Globus pallidus (tissue), 1 donor: ENCODE data around the gene SQSTM1.
"Not testable (repeated sequence)": the region's sequence is repeated elsewhere in the genome, so short reads cannot be mapped to it uniquely, and the experiment has no call there.

Experiments
- DNase-seq: peaks from one replicate; pipeline ENCODE4 v3.0.0-alpha.2; 2015; ENCODE audit warnings: low spot score

SQSTM1 gene

GRCh38 chr5:179820483-179821297 is at the start of gene SQSTM1:
Gene SQSTM1, plus strand, starts transcription at chr5:179820905. Its CDS starts 32 bp downstream, at chr5:179820937.
- DNase-seq = peak; percentile 85

- DNase-seq = no peak
These were observed 49.3 kb upstream of the SQSTM1 start for GRCh38 chr5:179771311-179771895.

GRCh38 chr5:179772351-179772750 is 48.4 kb upstream of the SQSTM1 start:
- no peak for DNase-seq

GRCh38 chr5:179773686-179774040 is 47.0 kb upstream of the SQSTM1 start:
- no peak for DNase-seq

GRCh38 chr5:179774442-179774841 is 46.3 kb upstream of the SQSTM1 start:
- no peak for DNase-seq

GRCh38 chr5:179776411-179776938 is 44.2 kb upstream of the SQSTM1 start:
- no peak for DNase-seq

GRCh38 chr5:179777456-179777855 is 43.2 kb upstream of the SQSTM1 start:
- DNase-seq = no peak

GRCh38 chr5:179777909-179778308 is 42.8 kb upstream of the SQSTM1 start:
- DNase-seq = no peak

GRCh38 chr5:179778591-179778990 is 42.1 kb upstream of the SQSTM1 start:
- DNase-seq = no peak

- DNase-seq = no peak
These were observed 40.9 kb upstream of the SQSTM1 start for GRCh38 chr5:179779826-179780225.

GRCh38 chr5:179780362-179780761 is 40.3 kb upstream of the SQSTM1 start:
- no peak for DNase-seq

- no peak for DNase-seq
These were observed 38.9 kb upstream of the SQSTM1 start for GRCh38 chr5:179781846-179782245.

- no peak for DNase-seq
These were observed 37.6 kb upstream of the SQSTM1 start for GRCh38 chr5:179783128-179783527.

- DNase-seq = no peak
These were observed 33.8 kb upstream of the SQSTM1 start for GRCh38 chr5:179786861-179787260.

GRCh38 chr5:179788193-179788854 is 32.4 kb upstream of the SQSTM1 start:
- DNase-seq = no peak

GRCh38 chr5:179789278-179789677 is 31.4 kb upstream of the SQSTM1 start:
- DNase-seq = not testable (repeated sequence)

GRCh38 chr5:179791881-179792611 is 28.7 kb upstream of the SQSTM1 start:
- no peak for DNase-seq

GRCh38 chr5:179792612-179793467 is 27.9 kb upstream of the SQSTM1 start:
- no peak for DNase-seq

GRCh38 chr5:179793468-179794139 is 27.1 kb upstream of the SQSTM1 start, which contains the start of gene LTC4S:
Gene LTC4S, plus strand, starts transcription at chr5:179793986. Its CDS starts 95 bp downstream, at chr5:179794081.
- DNase-seq = peak; percentile 67

- no peak for DNase-seq
These were observed 26.5 kb upstream of the SQSTM1 start for GRCh38 chr5:179794171-179794570.

- no peak for DNase-seq
These were observed 26.1 kb upstream of the SQSTM1 start for GRCh38 chr5:179794575-179794974.
